NCI-H2107 treated with DMSO at 0.1 percent for 48 hours (cell line): Measurements from ENCODE around the gene LRCH3.
"Not testable (repeated sequence)": the region's sequence is repeated elsewhere in the genome, so short reads cannot be mapped to it uniquely, and the experiment has no call there.

Source experiments
- DNase-seq: peaks from one replicate; lab custom pipeline; 2025; ENCODE audit not compliant: unreplicated experiment; lab: John Stamatoyannopoulos, UW

Gene LRCH3

DNA sequence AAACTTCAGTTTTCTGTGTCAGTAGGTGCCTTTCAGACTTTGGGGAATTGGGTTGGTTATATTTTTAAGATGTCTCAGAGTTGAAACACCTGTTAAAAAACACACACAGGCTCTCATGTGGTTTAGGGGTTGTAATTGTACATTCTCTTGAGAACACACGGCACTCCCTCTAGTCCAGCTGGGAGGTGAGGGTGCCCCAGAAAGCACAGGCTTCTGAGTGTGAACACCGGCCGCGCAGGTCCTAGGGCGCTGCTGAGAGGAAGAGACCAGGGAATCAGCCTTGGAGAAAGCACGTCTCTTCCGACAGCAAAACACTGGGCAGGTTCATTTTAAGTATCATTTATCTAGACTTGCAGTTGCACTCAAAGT lies 90.9 kb downstream of the LRCH3 start:
- peak; percentile 91 for DNase-seq

DNA sequence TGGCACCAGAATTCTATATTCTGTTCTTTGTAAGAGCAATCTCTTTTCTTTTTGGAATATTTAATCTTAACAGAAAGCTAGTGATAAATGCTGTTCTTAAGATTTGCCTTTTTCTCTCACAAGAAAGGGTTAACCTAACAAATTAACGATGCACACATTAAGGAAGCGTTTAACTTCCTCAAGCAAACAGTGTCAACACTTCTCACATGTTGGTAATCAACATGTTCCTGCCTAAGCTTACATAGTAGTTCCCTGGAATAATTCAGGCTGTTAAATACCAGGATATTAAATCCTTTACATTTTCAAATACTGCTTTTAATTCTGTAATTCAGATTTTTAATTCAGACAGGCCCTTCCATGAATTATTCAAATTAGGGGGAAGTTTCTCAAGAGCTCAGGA lies 91.5 kb downstream of the LRCH3 start:
- no peak for DNase-seq

DNA sequence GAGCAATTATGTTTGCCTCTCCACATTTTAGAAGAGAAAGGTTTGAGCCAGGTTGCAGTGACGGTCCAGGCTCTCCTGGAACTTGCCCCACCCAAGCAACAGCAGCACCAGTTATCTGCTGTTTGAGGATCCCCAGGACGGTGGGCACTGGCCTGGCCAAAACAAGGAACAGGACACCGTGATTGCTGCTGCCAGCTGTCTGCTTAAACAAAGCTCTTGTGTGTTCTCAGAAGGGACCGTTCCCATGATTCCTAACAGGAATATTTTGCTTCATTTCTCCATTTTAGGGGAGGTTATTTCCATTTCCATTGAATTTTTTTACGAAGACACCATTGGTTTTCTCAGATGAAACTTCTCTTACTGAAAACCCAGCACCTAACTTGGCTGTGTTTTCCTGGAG lies 92.5 kb downstream of the LRCH3 start:
- no peak for DNase-seq

DNA sequence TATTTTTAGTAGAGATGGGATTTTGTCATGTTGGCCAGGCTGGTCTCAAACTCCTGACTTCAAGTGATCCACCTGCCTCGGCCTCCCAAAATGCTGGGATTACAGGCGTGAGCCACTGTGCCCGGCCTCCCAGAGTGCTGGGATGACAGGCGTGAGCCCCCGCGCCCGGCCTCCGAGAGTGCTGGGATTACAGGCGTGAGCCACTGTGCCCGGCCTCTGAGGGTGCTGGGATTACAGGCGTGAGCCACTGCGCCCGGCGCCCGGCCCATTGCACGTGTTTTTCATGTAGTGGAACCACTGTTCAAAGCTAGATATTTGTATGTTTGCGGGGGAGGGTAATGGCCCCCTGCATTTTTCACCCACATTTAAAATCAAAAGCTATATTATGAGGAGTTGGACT lies 93.3 kb downstream of the LRCH3 start:
- DNase-seq, result not testable (repeated sequence)

DNA sequence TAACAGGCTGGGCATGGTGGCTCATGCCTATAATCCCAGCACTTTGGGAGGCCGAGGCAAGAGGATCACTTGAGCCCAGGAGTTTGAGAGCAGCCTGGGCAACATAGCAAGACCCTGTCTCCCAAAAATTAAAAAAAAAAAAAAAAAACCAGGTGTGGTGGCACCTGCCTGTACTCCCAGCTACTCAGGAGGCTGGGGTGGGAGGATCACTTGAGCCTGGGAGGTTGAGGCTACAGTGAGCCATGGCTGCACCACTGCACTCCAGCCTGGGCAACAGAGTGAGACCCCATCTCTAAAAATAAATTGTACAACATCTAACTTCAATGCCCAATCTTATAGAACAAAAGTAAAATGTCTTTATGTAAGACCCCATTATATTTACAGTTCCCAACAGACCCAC lies 95.0 kb downstream of the LRCH3 start:
- DNase-seq, result not testable (repeated sequence)

DNA sequence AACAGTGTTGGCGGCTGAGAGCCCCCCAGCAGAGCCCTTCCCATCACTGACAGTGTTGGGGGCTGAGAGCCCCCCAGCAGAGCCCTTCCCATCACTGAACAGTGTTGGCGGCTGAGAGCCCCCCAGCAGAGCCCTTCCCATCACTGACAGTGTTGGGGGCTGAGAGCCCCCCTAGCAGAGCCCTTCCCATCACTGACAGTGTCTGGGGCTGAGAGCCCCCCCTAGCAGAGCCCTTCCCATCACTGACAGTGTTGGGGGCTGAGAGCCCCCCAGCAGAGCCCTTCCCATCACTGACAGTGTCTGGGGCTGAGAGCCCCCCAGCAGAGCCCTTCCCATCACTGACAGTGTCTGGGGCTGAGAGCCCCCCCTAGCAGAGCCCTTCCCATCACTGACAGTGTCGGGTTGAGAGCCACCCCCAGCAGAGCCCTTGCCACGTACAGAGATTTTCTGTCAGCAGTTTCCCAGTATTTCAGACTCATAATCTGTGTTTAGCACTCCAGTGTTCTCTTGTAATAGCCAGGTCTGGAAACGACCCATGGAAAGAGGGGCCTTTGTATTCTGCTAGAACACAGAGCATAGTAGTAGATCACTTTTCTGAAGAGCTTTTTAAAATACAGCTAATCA lies 96.5 kb downstream of the LRCH3 start:
- not testable (repeated sequence) for DNase-seq

DNA sequence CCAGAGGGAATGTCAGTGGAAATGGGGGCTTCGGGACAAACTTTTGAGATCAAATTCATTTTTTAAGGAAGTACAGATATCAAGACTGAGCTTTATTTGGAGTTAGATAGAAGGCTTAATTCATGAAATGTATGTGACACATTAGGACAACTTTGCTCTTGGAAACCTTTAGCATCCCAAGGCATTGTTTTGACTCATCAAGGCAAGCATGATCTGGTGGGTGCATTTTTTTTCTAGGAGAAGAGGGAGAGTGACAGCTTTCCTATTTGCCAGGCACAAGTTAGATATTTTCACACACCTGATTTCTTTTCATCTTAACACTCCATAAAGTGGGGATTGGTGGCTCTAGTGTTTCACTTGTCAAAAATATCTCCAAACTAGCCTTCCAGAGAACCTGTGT lies 97.5 kb downstream of the LRCH3 start:
- DNase-seq, result no peak

DNA sequence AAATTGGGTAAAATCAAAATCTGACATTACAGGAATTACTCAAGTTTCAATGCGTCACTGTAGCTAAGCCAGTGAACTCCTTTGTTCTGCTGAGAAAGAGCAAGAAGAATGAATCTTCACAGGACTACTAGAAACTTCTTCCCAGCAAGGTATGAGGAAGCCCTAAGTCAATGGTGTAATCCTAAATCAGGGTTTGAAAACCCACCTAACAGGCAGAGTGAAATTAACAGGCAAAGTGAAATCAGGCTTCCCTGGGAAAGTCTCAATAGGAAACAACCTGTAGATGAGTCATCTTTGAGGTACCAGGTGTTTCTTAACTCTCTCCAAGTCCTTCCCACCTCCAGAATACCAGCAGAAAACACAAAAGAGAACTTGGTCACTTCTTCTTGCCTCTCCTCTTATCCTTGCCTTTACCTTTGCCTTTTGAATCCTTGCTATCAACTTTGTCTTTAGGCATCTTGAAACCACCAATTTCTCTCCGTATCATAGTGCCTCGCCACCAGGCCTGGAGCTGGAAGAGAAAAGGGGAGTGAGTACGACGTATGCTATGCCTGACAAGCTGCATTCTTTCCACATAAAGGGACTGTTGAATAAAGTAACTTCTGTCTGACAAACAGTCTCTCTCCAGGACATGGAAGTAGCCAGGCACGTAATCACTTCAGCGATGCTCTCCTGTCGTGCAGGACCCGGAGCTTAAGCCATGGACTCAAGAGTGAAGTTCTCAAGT lies 98.3 kb downstream of the LRCH3 start:
- no peak for DNase-seq

DNA sequence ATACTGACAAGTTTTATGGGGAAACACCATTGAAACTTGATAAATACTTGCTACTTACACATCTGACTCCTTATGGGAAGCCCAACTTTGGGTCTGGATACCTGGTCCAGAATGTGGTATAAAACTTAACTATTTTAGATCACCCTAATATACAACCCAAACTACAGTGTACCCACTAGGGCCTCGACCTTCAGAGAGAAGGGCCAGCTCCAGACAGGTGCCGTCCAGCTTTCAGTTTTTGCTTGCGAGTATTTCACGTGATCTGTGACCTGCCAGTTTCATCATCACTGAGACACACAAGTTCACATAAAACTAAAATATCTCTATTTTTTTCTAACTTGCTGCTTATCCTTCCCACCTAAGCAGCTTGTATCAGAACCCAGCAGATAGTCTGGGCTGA lies 99.6 kb downstream of the LRCH3 start:
- DNase-seq, result no peak

DNA sequence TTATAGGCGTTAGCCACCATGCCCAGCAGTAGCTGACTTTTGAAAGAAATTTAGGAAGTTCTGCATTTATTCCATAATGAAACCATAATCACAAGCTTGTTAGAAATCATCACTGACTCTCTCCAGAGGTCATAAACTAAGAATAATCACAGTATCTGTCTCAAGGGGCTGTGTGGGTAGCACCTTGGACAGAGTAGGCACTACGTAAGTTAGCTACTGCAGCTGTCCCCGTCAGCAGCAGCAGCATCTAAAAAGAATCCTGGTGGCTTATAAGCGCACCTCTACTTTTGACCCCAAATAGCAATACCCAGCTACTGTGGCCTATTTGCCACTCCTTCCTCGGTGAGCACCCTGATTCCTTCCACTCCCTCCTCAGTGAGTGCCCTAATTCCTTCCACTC lies 101.1 kb downstream of the LRCH3 start:
- DNase-seq, result no peak

DNA sequence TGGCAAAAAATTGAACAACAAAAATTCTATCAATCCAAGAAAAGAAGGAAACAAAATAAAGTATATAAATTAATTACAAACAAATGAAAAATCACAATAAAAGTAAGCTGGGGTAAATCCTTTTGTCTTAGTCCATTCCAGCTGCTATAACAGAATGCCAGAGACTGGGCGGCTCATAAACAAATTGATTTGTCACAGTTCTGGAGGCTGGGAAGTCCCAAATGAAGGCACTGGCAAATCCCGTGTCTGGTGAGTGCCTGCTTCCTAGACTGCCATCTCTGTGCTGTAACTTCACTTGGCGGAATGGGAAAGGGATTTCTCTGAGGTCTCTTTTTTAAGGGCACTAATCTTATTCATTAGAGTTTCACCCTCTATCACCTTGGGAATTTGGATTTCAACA lies 105.4 kb downstream of the LRCH3 start:
- no peak for DNase-seq

DNA sequence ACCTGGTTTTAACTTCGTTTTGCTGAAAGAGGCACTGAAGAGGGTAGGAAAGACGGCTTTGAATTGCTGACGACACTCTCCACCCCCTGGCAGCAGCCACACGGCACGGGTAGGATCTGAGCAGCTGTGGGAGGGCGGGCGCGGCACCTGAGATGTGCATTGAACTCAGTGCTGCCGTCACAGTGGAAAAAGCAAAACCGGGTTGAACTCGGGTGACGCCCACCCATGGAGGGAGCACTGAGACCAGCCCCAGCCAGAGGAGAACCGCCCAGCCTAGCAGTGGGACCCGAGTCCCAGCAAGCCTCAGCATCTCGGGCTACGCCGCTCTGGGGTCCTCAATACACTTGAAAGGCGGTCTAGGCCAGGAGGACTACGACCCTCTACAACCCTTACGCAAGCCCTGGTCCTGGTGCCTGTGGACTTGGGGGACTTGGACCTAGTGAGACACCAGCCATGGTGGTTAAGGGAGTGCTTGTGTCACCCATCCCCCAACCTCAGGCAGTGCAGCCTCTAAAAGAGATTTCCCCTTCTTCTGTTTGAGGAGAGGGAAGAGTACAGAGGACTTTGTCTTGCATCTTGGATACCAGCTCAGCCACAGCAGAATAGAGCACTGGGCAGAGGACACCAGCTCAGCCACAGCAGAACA lies 108.9 kb downstream of the LRCH3 start:
- no peak for DNase-seq

DNA sequence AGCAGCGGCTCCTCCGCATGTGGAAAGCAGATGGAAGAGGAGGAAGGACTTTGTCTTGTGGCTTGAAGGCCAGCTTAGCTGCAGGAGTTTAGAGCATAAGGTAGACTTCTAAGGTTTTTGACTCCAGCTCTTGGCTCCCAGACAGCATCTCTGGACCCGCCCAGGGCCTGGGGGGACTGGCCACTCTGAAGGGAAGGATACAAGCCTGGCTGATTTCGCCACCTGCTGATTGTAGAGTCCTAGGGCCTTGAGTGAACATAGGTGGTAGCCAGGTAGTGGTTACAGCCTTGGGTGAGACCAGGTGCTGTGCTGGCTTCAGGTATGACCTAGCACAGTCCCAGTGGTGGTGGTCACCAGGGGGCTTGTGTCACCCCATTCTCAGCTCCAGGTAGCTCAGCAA lies 110.6 kb downstream of the LRCH3 start:
- DNase-seq, result no peak

DNA sequence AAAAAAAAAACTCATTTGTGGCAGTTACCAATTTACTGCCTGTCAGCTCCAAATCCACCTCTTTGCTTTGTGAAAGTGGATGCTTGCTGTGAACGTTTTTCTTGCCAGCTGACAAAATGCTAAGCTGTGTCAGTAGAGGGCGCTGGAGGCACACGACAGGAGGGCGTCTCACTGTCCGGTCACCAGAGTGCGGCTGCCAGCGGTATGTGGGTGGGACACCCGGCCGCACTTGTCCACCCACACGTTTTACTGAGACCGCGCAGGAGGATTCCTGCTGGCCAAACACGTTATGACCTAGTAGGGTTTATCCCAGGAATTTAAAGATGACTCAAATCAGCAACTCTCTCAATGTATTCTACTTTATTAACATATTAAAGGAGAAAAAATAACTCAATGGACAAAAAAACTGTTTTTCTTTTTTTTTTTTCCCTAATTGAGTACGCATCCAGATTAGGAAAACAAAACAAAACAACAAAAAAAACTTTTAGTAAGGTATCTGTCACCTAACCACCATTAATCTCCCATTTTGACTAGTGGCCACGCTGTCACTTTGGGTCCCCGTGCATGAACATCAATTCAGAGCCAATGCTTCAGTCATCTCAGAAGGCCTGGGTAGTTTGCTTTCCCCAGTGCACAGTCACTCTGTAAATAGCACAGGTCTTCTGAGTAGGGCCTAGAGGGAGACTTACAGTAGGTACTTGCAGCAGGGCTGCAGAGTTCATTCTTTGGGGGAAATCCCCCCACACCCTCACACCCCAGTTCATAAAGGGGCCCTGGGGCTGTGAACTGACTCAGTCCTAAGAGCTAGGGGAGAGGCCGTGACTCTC lies 115.2 kb downstream of the LRCH3 start:
- peak; percentile 73 for DNase-seq

DNA sequence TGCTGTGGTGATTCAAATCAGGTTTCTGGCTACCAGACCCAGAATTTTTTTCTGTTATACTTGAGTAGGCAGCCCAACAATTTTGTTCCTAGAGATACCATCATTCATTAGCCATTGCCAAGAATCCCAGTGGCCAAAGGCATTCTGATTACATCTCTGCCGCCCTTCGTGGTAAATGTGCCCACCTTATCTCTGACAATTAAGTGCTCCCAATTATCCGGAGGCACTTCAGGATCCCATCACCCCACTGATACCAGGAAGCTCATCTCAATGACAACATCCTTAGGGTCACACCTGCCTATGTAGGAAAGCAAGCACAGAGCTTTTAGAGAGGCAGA lies 115.8 kb downstream of the LRCH3 start:
- DNase-seq, result no peak

DNA sequence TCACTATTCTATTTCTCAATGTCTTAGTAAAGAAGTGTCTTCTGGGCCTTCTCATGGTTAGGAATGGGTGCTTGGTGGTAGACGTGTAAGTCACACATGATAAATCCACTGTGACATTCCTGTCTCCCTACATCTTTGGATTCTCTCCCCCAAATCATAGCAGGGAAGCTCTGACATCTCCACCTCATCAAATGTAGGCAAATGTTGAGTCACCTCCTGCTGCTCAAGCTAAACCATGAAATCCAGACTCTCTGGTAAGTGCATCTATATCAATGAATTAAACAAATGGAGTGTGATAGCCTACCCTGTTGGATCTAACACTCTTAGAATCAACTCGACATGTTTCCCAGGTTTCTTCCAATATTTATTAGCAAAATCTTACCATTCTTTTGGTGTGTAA lies 116.1 kb downstream of the LRCH3 start:
- no peak for DNase-seq

DNA sequence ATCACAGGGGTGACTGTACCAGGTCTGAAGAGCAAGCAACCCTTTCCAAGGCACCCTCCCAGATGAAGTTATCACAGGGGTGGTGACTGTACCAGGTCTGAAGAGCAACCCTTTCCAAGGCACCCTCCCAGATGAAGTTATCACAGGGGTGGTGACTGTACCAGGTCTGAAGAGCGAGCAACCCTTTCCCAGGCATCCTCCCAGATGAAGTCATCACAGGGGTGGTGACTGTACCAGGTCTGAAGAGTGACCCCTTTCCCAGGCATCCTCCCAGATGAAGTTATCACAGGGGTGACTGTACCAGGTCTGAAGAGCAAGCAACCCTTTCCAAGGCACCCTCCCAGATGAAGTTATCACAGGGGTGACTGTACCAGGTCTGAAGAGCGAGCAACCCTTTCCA lies 117.5 kb downstream of the LRCH3 start:
- not testable (repeated sequence) for DNase-seq

DNA sequence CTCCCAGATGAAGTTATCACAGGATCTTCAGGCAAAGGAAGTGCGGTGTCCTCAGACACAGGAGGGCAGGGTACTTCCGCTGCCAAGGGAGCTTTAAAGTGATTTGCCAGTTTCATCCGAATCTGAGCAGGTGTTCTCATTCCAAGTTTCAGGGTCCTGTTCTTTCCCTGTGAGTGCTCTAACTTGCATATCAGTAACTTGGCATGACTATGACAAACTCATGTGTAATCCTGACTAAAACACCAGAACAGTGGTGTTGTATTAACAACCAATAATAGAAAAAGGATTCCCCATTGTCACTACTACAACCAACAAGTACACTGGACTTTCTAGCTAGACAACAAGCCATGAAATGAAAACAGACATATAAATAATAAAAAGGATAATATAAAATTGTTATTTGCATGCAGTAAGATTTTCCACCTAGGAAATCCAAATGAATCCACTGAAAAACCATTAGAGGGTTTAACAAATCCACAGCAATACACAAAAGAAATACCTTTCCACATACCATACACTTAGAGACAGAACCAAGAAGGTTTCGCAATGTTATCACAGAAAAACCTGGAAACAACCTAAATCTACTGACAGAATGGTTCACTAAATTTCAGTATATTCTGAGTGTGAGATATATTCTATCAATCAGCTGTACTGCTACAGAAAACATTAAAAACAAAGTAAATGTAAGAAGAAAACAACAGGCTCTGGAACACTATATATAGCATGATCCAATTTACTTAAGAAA lies 118.1 kb downstream of the LRCH3 start:
- no peak for DNase-seq

DNA sequence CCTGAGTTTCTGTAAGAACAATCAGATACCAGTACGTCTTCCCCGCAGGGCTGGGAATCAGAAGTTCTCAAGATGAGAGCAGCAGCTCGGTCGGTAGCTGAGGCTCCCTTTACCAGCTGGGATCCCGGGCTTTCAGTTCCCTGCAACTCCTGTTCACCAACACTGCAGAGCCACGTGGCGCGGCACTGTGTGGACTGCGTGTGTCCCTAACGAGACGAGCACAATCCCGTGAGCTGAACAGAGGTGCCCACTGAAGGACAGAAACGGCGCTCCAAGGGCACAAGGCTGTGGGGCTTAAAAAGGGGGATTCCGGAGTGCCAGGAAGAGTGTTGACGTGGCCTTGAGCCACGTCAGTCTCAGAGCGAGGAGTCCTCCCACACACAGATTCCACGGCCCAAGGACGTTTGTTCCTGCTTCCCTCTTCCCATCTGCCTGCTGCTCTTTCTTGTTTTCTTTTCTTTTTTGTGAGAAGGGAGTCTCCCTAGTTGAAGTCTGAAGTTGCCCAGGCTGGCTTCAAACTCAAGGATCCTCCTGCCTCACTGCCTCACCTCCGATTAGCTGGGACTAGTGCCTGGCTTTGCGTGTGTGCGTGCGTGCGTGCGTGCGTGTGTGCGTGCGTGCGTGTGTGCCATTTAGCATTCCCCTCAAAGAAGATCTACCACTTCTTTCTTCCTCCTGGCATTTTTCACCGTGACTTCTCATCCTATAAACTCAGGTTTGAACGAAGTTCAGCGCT lies 121.9 kb downstream of the LRCH3 start:
- no peak for DNase-seq

DNA sequence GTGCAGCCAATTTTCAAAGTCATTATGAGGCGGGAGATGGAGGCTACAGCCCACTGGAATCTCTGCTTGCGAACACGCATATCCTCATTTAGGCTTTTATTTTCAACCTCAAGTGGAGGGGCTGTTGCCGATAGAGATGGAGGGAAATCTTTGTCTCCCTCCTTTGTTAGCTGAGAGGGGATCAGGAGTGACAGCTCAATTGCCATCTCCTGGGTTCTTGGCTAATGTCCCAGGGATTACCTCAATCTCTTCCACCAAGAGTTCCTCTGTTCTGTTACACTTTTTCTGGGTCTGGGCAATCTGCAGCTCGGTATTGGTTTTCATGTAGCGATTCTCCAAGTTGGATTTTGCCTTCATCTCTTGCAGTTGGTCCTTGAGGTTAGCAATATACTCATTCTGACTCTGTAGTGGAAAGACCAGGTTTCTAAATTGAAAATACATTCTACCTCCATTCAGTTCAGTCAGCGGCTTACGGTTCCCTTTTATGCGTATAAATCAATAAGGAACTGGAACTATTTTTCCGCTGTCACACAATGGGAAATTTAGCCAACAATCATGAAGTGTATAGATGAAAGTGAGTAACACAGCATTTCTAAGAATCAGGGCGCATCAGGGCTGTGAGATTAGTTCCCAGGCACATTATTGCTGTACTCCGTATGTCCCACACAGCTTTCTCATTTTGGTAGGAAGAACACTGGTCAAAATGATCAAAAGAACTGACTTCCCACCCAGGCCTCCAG lies 122.8 kb downstream of the LRCH3 start:
- no peak for DNase-seq
